Activated CD4-positive, alpha-beta T cell treated with anti-CD3 and anti-CD28 coated beads for 36 hours (primary cell): Measurements from ENCODE around the gene PLCL2. TPM values are rescaled to one million over a fixed set of nuclear protein-coding genes. Genes with fewer than 3 reads are reported as not detected.
"Not testable (repeated sequence)": the region's sequence is repeated elsewhere in the genome, so short reads cannot be mapped to it uniquely, and the experiment has no call there.

Source experiments
- ATAC-seq: fragments of 200-7000 bp; cut with Tn5 transposase; one replicate; pipeline ENCODE4 v1.10.0; 2021; ENCODE audit warnings: mild to moderate bottlenecking, moderate library complexity
- CTCF ChIA-PET: fragments of 350-600 bp; sonication (Branson Sonifier 250); formaldehyde crosslinking; loops from one replicate; lab custom pipeline; 2021; ENCODE audit warnings: antibody characterized with exemption; lab: Charles Lee
- POLR2A ChIA-PET: fragments of 350-600 bp; sonication (Branson Sonifier 250); formaldehyde crosslinking; loops from one replicate; lab custom pipeline; 2021; ENCODE audit warnings: antibody characterized with exemption, inconsistent platforms; lab: Charles Lee
- DNase-seq: peaks from one replicate; pipeline ENCODE4 v3.0.0-alpha.2; 2020
- H3K27ac Mint-ChIP-seq: one replicate; pipeline ENCODE4 v1.8.0; 2021; ENCODE audit warnings: mixed read lengths
- H3K27me3 Mint-ChIP-seq: one replicate; pipeline ENCODE4 v1.8.0; 2021; ENCODE audit warnings: mixed read lengths
- H3K36me3 Mint-ChIP-seq: one replicate; pipeline ENCODE4 v1.8.0; 2021; ENCODE audit warnings: low read depth, mixed read lengths
- H3K4me1 Mint-ChIP-seq: one replicate; pipeline ENCODE4 v1.8.0; 2021; ENCODE audit warnings: mixed read lengths
- H3K4me3 Mint-ChIP-seq: one replicate; pipeline ENCODE4 v1.8.0; 2021; ENCODE audit warnings: mild to moderate bottlenecking, moderate library complexity, mixed read lengths
- H3K9me3 Mint-ChIP-seq: one replicate; pipeline ENCODE4 v1.8.0; 2021; ENCODE audit warnings: low read depth, mixed read lengths
- intact Hi-C, 2 experiments: fragments of 100-400 bp; cut with DNase I in 1 of 2; cut with micrococcal nuclease in 1 of 2; formaldehyde crosslinking; loops; one replicate each; pipeline versions ENCODE4 v1.14.2 to v1.15.1; 2022 to 2024; cut with DNase I, micrococcal nuclease
- total RNA-seq, 2 experiments: library from RNA; stranded (reverse); gene quantifications; one replicate each; pipeline ENCODE4 v1.2.3, GENCODE V29; 2021

PLCL2 gene
- total RNA-seq, 2 experiments from 2014 or later = 12.5 to 15.0 TPM

DNA sequence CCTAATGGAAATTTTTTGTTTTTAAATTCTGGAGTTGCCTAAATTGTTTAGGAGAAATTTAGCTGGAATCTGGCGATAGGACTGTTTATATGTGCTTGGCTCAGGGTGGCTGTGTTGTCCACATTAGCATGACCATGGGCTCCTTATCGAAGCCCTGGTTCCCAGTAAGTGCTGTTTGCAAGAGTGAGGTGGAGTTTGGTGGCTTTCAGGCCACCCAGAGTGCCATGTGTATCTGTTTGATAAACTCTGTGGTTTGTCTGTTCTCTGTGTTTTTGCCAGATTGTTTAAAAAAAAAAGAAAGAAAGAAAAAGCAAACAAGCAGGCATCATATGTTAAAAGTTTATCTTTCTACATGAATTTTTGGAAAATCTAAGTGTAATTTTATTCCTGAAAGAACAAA lies 51.5 kb downstream of the PLCL2 start:
- ChIA-PET CTCF (interaction anchor here (0.7 kb wide), 1 partner anchor 238 kb away, joined by 3 read pairs; no protein-coding TSS in a partner anchor), POLR2A (no interaction called here)
- intact Hi-C loops = no loop called here
- Mint-ChIP-seq H3K36me3 (peaks cover 5% of the 10 kb centered on the region), H3K9me3 (no peaks in the 10 kb centered on the region), H3K4me1 (peaks cover 78% of the 10 kb centered on the region), H3K4me3 (no peak overlapping the region), H3K27me3 (no peaks in the 10 kb centered on the region), H3K27ac (no peak overlapping the region)
- ATAC-seq (no peak), DNase-seq (peak; percentile 18)

DNA sequence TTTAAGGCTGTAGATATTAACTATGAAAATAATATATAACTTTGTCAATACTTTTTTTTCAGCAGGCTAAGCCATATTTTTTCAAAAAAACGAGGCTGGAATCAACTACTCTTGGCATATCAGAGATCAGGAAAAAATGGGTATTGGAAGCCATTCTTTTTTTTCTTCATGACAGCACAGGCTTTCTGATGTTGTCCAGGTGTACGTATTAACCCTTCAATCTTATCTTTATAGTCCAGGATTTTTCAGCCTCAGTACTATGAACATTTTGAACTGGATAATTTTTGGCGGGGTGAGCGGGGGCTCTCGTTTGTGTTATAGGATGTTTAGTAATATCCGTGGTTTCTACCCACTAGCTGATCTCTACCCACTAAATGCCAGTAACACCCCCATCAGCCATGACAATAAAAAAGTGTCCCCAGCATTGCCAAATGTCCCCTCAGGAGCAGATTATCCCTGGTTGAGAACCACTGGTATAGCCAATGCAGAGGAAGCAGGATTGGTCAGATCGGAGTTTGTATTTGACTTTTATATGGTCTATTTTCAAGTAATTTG lies 52.0 kb downstream of the PLCL2 start:
- no peak overlapping the region for H3K27ac Mint-ChIP-seq

DNA sequence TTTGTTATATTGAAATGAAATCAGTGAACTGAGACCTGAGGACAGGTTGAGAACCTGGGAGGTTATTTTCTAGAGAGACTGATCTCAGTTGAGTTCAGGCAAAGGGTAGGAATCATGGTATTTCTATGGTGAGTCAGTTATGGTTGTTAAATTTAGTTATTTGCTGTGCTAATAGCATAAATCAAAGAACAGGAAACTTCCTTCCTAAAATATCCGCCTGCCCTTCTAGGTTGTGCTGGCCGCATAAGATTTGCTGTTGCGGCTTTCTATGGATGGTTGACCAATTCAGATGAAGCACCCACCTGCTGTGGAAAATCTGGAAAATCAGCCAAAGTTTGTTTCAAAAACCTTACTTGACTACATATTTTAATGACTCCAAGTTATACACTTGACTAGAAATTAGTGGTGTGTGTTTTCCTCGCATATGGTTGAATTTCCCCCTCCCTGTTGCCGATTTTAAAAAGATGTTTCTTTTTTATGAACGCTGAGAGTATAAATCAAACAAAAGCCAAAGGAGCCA lies 52.6 kb downstream of the PLCL2 start:
- DNase-seq (no peak), ATAC-seq (no peak)
- ChIA-PET CTCF (interaction anchor here (2.1 kb wide), 1 partner anchor 16 kb away, joined by 4 read pairs; no protein-coding TSS in a partner anchor), POLR2A (no interaction called here)
- Mint-ChIP-seq H3K4me3 (no peak overlapping the region), H3K36me3 (peaks cover 5% of the 10 kb centered on the region), H3K9me3 (no peaks in the 10 kb centered on the region), H3K4me1 (peaks cover 82% of the 10 kb centered on the region), H3K27ac (no peak overlapping the region), H3K27me3 (no peaks in the 10 kb centered on the region)
- intact Hi-C loops = no loop called here

More for the DNA sequence above, 52.0 kb downstream of the PLCL2 start:
- Mint-ChIP-seq H3K9me3 (no peaks in the 10 kb centered on the region), H3K36me3 (peaks cover 5% of the 10 kb centered on the region), H3K27me3 (no peaks in the 10 kb centered on the region), H3K4me3 (no peak overlapping the region), H3K4me1 (peaks cover 83% of the 10 kb centered on the region)
- ChIA-PET POLR2A (no interaction called here), CTCF (no interaction called here)
- intact Hi-C loops = no loop called here
- ATAC-seq (no peak), DNase-seq (no peak)

DNA sequence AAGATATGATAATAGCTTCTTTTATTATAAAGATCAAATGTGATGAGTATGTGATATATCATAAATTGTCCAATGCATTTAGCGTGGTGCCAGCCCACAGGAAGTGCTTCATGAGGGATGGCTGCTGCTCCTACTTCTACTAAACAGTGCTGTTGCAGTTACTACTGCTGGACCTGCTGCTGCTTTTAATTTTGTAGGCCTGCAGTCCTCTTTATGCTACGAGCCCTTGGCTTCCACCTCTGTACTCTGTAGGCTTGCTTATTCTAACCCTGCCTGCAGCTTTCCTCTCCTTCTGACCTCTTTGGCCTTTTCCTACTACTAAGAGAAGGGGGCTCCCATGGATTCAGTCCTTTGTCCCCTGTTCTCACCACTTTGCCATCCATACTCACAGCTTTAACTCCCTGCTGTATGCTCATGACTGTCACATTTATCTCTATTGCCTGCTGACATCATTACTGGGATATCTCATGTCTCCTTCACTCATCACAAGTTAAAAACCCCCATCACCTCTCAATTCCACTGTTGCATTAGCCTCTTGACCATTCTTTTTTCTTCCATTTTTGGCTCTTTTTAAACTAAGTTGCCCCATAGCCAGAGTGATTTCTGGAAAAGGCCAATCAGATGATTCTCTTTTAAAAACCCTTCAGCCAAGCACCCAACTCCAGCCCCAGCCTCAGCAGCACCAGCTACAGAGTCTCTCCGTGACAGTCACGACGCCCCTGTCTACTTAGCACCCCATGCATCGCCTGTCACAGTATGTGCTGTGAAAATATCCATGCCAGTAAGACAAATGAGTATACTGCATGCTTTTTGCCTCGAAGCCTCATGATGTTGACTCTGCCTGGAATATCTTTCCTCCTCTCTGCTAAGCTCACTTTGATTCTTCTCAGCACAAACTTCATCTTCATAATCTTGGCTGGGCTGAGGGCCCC lies 56.3 kb downstream of the PLCL2 start:
- no peak overlapping the region for H3K4me3 Mint-ChIP-seq
- peaks cover 68% of the 10 kb centered on the region for H3K4me1 Mint-ChIP-seq
- ChIA-PET CTCF (interaction anchor here (1.2 to 1.5 kb wide), 2 partner anchors 9 to 91 kb away, joined by 3 read pairs; no protein-coding TSS in a partner anchor), POLR2A (interaction anchor here (0.6 kb wide), 1 partner anchor 484 kb away, joined by 4 read pairs; no protein-coding TSS in a partner anchor)
- peak overlapping the region; percentile 7 for H3K27ac Mint-ChIP-seq
- no peaks in the 10 kb centered on the region for H3K9me3 Mint-ChIP-seq
- peaks cover 3% of the 10 kb centered on the region for H3K36me3 Mint-ChIP-seq
- intact Hi-C loops = no loop called here
- no peak for DNase-seq
- no peaks in the 10 kb centered on the region for H3K27me3 Mint-ChIP-seq
- ATAC-seq = no peak

DNA sequence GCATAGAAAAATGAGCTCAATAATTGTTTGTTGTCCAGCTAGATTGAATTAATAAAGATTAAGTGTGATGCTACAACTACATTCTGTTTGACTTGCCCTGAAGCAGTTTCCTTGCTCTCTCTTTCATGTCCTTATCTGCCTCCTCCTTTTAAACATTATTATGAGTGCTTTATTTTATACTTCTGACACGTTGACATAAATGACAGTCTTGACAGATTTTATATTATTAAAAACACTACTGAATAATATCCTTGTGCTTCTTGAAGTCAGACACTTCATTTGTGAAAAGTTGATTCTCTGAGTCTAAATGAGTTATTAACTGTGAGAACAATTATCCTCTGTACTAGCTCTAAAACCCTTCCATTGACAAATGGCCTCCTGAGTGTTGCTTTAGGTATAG lies 58.2 kb downstream of the PLCL2 start:
- Mint-ChIP-seq H3K36me3 (peaks cover 4% of the 10 kb centered on the region), H3K4me1 (peaks cover 54% of the 10 kb centered on the region), H3K9me3 (no peaks in the 10 kb centered on the region), H3K27me3 (no peaks in the 10 kb centered on the region), H3K4me3 (no peak overlapping the region), H3K27ac (no peak overlapping the region)
- no peak for DNase-seq
- CTCF ChIA-PET = interaction anchor here (0.7 to 1.0 kb wide), 3 partner anchors 22 to 49 kb away, joined by 3 read pairs; no protein-coding TSS in a partner anchor
- intact Hi-C loops = no loop called here
- POLR2A ChIA-PET = no interaction called here
- no peak for ATAC-seq

DNA sequence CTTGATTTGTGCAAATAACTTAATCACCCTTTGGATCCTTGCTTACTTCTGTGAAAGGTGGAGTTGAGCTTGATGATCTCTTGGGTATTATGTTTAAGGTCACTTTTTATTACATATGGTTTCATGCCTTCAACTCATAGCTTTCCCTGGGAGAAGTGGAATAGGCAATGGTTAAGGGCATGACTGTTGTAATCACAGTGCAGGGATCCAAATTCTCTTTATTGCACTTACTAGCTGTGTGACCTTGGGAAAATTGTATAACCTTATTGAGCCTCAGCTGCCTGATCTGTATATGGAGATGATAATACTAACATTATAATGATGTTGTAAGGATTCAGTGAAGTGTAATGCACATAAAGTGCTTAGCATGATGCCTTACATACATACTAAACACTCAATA lies 59.1 kb downstream of the PLCL2 start:
- no peaks in the 10 kb centered on the region for H3K27me3 Mint-ChIP-seq
- H3K27ac Mint-ChIP-seq = no peak overlapping the region
- peaks cover 54% of the 10 kb centered on the region for H3K4me1 Mint-ChIP-seq
- POLR2A ChIA-PET = no interaction called here
- no peak for DNase-seq
- H3K9me3 Mint-ChIP-seq = no peaks in the 10 kb centered on the region
- H3K4me3 Mint-ChIP-seq = no peak overlapping the region
- peaks cover 4% of the 10 kb centered on the region for H3K36me3 Mint-ChIP-seq
- ATAC-seq = no peak
- CTCF ChIA-PET = interaction anchor here (0.7 to 1.0 kb wide), 3 partner anchors 23 to 50 kb away, joined by 3 read pairs; no protein-coding TSS in a partner anchor
- intact Hi-C loops = no loop called here

DNA sequence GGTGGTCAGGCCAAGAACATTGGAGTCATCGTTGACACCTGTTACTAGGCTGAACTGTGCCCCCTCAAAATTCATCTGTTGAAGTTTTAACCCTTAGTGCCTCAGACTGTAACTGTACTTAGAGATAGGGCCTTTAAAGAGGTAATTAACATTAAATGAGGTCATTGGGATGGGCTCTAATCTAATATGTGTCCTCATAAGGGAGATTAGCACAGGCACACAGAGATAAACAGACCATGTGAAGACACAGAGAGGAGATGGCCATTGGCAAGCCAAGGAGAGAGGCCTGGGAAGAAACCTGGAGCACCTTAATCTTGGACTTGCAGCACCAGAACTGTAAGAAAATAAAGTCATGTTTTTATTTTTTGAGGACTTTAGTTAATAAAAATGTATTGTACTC lies 59.6 kb downstream of the PLCL2 start:
- POLR2A ChIA-PET = no interaction called here
- Mint-ChIP-seq H3K27ac (no peak overlapping the region), H3K4me1 (peaks cover 54% of the 10 kb centered on the region), H3K36me3 (peaks cover 4% of the 10 kb centered on the region), H3K9me3 (no peaks in the 10 kb centered on the region), H3K27me3 (no peaks in the 10 kb centered on the region), H3K4me3 (no peak overlapping the region)
- CTCF ChIA-PET = no interaction called here
- intact Hi-C loops = no loop called here
- ATAC-seq = no peak
- DNase-seq = no peak

DNA sequence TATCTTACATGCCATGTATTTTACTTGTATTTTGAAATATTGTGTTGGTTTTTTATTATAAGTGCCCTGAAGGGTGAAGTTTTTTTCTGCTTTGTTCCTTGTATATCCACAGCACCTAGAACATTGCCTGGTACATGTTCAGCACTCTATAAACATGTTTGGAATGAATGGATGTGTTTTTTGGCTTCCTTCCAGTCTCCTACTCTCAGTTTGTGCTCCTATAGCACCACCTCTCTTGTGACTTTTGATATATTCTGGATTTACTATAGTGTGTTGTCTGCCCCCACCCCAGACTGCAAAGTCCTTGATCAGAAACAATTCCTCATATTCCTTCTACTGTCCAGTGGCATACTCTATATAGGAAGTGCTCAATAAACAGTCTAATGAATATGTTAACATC lies 60.6 kb downstream of the PLCL2 start:
- no peaks in the 10 kb centered on the region for H3K27me3 Mint-ChIP-seq
- intact Hi-C loops = no loop called here
- POLR2A ChIA-PET = no interaction called here
- CTCF ChIA-PET = no interaction called here
- DNase-seq = no peak
- H3K36me3 Mint-ChIP-seq = peaks cover 4% of the 10 kb centered on the region
- peaks cover 55% of the 10 kb centered on the region for H3K4me1 Mint-ChIP-seq
- no peak overlapping the region for H3K27ac Mint-ChIP-seq
- ATAC-seq = no peak
- no peak overlapping the region for H3K4me3 Mint-ChIP-seq
- H3K9me3 Mint-ChIP-seq = no peaks in the 10 kb centered on the region

DNA sequence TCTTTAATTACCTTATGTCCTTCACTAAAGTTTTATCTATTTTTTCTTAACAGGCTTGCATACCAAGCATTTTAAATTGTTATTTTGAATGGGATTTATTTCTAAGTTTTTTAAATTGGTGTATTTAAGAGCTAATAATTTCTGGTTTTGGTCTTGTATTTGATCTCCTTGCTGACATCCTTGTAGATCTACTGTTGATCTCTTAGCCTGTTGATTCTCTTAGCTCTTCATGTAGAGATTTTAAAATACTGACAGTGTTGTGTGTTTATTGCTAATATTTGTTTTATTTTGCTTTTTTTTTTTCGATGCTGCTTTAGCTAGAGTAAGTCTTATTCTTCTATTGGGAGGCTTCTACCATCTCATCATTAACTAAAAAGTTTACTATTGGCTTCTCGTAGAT lies 65.5 kb downstream of the PLCL2 start:
- CTCF ChIA-PET = interaction anchor here (0.6 to 1.2 kb wide), 3 partner anchors 8 to 173 kb away, joined by 3 to 4 read pairs (median 3); no protein-coding TSS in a partner anchor
- DNase-seq = no peak
- no peak overlapping the region for H3K4me3 Mint-ChIP-seq

DNA sequence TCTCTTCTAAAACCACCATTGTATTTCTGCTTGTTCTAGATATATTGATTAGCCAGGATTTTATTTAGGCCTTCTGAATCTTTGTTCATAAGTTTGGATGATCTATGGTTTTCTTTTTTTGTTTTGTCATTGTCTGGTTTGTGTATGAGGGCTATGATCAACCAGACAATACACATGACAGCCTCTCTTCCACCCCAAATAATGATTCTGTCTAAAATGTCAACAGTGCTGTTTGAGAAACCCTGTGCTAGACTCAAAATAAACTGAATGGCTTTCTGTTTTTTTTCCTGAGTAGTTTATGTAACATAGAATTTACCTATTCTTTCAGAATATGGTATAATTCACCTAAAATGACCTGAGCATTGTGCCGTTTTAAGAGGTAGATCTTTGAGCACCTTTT lies 66.1 kb downstream of the PLCL2 start:
- Mint-ChIP-seq H3K27me3 (no peaks in the 10 kb centered on the region), H3K27ac (no peak overlapping the region), H3K36me3 (peaks cover 5% of the 10 kb centered on the region), H3K4me3 (no peak overlapping the region), H3K9me3 (no peaks in the 10 kb centered on the region), H3K4me1 (peaks cover 38% of the 10 kb centered on the region)
- no peak for DNase-seq
- ChIA-PET POLR2A (no interaction called here), CTCF (interaction anchor here (0.6 to 1.2 kb wide), 3 partner anchors 9 to 173 kb away, joined by 3 to 4 read pairs (median 3); no protein-coding TSS in a partner anchor)
- ATAC-seq = no peak
- intact Hi-C loops = no loop called here

More for the DNA sequence above, 65.5 kb downstream of the PLCL2 start:
- intact Hi-C loops = no loop called here
- POLR2A ChIA-PET = no interaction called here
- no peak for ATAC-seq
- no peaks in the 10 kb centered on the region for H3K9me3 Mint-ChIP-seq
- no peaks in the 10 kb centered on the region for H3K27me3 Mint-ChIP-seq
- peaks cover 6% of the 10 kb centered on the region for H3K36me3 Mint-ChIP-seq
- peaks cover 43% of the 10 kb centered on the region for H3K4me1 Mint-ChIP-seq
- H3K27ac Mint-ChIP-seq = no peak overlapping the region

DNA sequence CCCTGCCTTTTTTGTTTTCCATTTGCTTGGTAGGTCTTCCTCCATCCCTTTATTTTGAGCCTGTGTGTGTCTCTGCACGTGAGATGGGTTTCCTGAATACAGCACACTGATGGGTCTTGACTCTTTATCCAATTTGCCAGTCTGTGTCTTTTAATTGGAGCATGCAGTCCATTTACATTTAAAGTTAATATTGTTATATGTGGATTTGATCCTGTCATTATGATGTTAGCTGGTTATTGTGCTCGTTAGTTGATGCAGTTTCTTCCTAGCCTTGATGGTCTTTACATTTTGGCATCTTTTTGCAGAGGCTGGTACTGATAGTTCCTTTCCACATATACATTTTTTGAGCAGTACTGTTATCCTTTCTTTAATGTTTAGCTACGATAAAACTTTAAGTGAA lies 73.1 kb downstream of the PLCL2 start:
- H3K4me1 Mint-ChIP-seq = peaks cover 19% of the 10 kb centered on the region
- H3K27ac Mint-ChIP-seq, H3K9me3 Mint-ChIP-seq, intact Hi-C loops, POLR2A ChIA-PET, DNase-seq, H3K27me3 Mint-ChIP-seq, H3K4me3 Mint-ChIP-seq, ATAC-seq, H3K36me3 Mint-ChIP-seq, CTCF ChIA-PET: not testable (repeated sequence)
